GM12801 (cell line): ENCODE data around the gene MEF2D.

Experiments
- CTCF ChIP-seq: IDR thresholded peaks from one replicate; pipeline ENCODE4 v1.5.1; 2011; ENCODE audit warnings: control low read depth; ENCODE audit not compliant: insufficient read length; ENCODE audit errors: extremely low read depth

The MEF2D gene

GRCh38 chr1:156430866-156431265, 69.7 kb downstream of the MEF2D start:
- TF ChIP-seq CTCF = no peak

- TF ChIP-seq CTCF = no peak
Measured at GRCh38 chr1:156430303-156430702, 70.3 kb downstream of the MEF2D start.

DNA sequence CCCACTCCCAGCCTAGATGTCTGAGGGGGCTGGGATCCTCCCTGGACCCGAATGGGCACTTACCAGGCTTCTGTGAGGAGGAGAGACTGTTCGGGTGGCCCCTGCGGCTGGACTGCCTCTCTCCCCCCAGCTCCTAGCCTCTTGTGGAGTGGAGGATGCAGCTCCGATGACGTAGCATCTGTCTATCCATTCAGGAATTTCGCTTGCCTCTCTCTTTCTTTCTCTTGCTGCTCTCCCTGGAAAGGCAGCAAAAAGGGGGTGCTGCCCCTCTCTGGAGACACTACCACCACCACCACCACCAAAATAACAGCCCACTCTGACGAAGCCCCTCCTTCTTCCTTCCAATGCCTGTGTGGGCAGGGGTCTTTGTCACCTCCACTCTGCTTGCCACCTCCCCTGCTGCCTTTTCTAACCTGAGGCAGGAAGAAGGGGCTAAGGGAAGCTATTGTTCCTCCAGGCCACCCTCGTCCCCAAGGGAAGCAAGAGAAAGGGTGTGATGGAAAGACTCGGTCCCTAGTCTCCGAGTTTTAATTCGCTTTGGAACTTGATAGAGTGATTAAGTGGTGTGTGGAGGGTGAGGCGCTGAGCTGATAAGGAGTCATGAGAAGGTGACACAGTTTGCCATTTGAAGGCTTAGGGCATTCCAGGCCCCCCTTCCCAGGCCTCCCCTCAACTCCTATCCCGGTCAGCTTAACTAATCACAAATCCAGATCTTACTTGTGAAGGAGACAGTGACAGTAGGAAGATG, 71.1 kb downstream of the MEF2D start:
- no peak for TF ChIP-seq CTCF

GRCh38 chr1:156428746-156429288, 71.8 kb downstream of the MEF2D start:
- TF ChIP-seq CTCF = no peak

DNA sequence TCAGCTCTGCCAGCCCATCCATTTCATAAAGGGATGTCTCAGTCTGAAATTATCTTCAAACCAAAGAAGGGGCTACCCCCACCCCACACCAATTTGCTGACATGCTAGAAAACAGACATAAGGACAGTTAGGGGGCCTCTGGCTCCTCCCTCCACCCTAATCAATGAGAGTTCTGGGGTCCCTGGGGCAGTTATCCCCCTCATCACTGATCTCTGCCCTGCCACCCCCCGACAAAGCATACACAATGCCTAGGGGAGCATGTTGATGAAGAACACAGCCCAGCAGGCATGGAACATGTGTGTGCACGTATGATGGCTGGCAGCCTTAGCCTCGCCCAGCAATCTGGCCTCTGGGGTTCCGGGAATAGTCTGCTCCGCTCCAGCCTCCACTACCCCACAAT, 72.6 kb downstream of the MEF2D start:
- TF ChIP-seq CTCF = no peak

DNA sequence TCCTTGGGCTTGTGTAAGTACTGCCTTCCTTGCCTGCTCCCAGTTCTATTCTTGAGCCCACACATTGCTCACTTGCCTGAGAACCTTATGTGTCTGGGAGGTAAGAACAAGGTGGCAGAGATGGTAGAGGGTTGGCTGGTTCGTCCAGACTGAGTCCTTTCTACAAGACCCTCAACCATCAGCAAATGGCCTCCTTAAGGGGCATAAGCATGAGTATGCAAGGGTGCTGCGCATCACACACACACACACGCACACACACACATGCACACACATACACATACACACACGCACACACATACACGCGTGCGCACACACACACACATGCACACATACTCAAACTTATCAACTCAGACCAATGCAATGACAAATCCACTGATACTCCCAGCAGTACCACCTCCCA, 74.6 kb downstream of the MEF2D start:
- no peak for TF ChIP-seq CTCF

GRCh38 chr1:156424806-156425432, 75.7 kb downstream of the MEF2D start:
- no peak for TF ChIP-seq CTCF
